Tibial artery (tissue), 4 donors: ENCODE results near the gene MOXD1.

ENCODE experiments used
- DNase-seq, 2 donors: peaks; one replicate each; pipeline ENCODE4 v3.0.0-alpha.2; 2019
- H3K27ac ChIP-seq, 2 donors: fragments of 200-600 bp; sonication (generic) in 1 of 2; 1 replicate in 1 of 2; 2 replicates in 1 of 2; pipeline ENCODE4 v1.5.1; 2018 to 2019; ENCODE audit warnings: mild to moderate bottlenecking in 1 of 2
- H3K27me3 ChIP-seq, 2 donors: fragments of 200-600 bp; sonication (generic) in 1 of 2; one replicate each; pipeline versions ENCODE4 v1.5.1 to v1.6.0; 2016 to 2019
- H3K36me3 ChIP-seq, 3 donors: fragments of 200-600 bp; sonication (generic) in 2 of 3; one replicate each; pipeline ENCODE4 v1.5.1; 2016 to 2019; ENCODE audit warnings: mild to moderate bottlenecking in 2 of 3
- H3K4me1 ChIP-seq, 4 donors: fragments of 200-600 bp; sonication (generic) in 2 of 4; 1 replicate in 3 of 4; 2 replicates in 1 of 4; pipeline ENCODE4 v1.5.1; 2016 to 2019
- H3K4me3 ChIP-seq, 2 donors: fragments of 200-600 bp; sonication (generic) in 1 of 2; 1 replicate in 1 of 2; 2 replicates in 1 of 2; pipeline ENCODE4 v1.5.1; 2018 to 2019; ENCODE audit warnings: mild to moderate bottlenecking in 2 of 2
- H3K9me3 ChIP-seq, 3 donors: fragments of 200-600 bp; sonication (generic) in 1 of 3; one replicate each; pipeline ENCODE4 v1.5.1; 2016 to 2019
- CTCF ChIP-seq, 2 experiments: fragments of 200-600 bp in 1 of 2; fragments of 450-650 bp in 1 of 2; IDR thresholded peaks; one replicate each; pipeline ENCODE4 v1.5.1; 2017 to 2019; ENCODE audit warnings: antibody characterized with exemption in 2 of 2, mild to moderate bottlenecking in 1 of 2, moderate library complexity in 1 of 2
- intact Hi-C: fragments of 100-400 bp; cut with DNase I; formaldehyde crosslinking; loops from one replicate; pipeline ENCODE4 v1.15.0; 2023; ENCODE audit warnings: low total_unique reads

The MOXD1 gene

GRCh38 chr6:132400883-132401617, at the start of gene MOXD1:
Gene MOXD1, minus strand, starts transcription at chr6:132401475. Its CDS starts 49 bp downstream, at chr6:132401426.
- Histone ChIP-seq H3K36me3 (no peaks in the 10 kb centered on the region), H3K9me3 (no peaks in the 10 kb centered on the region), H3K27me3 (peaks cover 0 to 20% of the 10 kb centered on the region in 2 donors), H3K4me3 (peak within 1 kb of the TSS; percentile 51 to 61), H3K4me1 (peaks cover 0 to 23% (median 11%) of the 10 kb centered on the region in 4 donors), H3K27ac (no peak within 1 kb of the TSS)
- DNase-seq, result no peak
- intact Hi-C loops, result no loop called here
- TF ChIP-seq CTCF (IDR thresholded peaks at IDR 0.05), result no peak

- Histone ChIP-seq H3K36me3 (peaks cover 7 to 19% (median 14%) of the 10 kb centered on the region in 3 donors), H3K4me1 (no peaks in the 10 kb centered on the region), H3K27me3 (no peaks in the 10 kb centered on the region), H3K9me3 (peaks cover 0 to 13% (median 5%) of the 10 kb centered on the region in 3 donors), H3K4me3 (no peak overlapping the region), H3K27ac (no peak overlapping the region)
- TF ChIP-seq CTCF (IDR thresholded peaks at IDR 0.05), result no peak
- no peak for DNase-seq
- intact Hi-C loops, result no loop called here
Observed at GRCh38 chr6:132446855-132447241, 45.6 kb upstream of the MOXD1 start.

- TF ChIP-seq CTCF (IDR thresholded peaks at IDR 0.05), result no peak
- intact Hi-C loops, result no loop called here
- no peaks in the 10 kb centered on the region for H3K4me1 ChIP-seq
- H3K27ac ChIP-seq, result no peak overlapping the region
- no peaks in the 10 kb centered on the region for H3K27me3 ChIP-seq
- H3K4me3 ChIP-seq, result no peak overlapping the region
- peaks cover 0 to 17% (median 5%) of the 10 kb centered on the region in 3 donors for H3K9me3 ChIP-seq
- no peak for DNase-seq
- H3K36me3 ChIP-seq, result peaks cover 3 to 19% (median 10%) of the 10 kb centered on the region in 3 donors
Observed at GRCh38 chr6:132446141-132446854, 45.0 kb upstream of the MOXD1 start.

- DNase-seq, result no peak
- Histone ChIP-seq H3K27ac (no peak overlapping the region), H3K4me1 (no peaks in the 10 kb centered on the region), H3K27me3 (no peaks in the 10 kb centered on the region), H3K4me3 (no peak overlapping the region), H3K36me3 (peaks cover 3 to 19% (median 5%) of the 10 kb centered on the region in 3 donors), H3K9me3 (peaks cover 0 to 17% (median 5%) of the 10 kb centered on the region in 3 donors)
- no peak for TF ChIP-seq CTCF (IDR thresholded peaks at IDR 0.05)
- intact Hi-C loops, result no loop called here
Observed at GRCh38 chr6:132445201-132445951, 44.1 kb upstream of the MOXD1 start.

GRCh38 chr6:132443206-132443605, 41.9 kb upstream of the MOXD1 start:
- no peak for DNase-seq
- intact Hi-C loops, result no loop called here
- Histone ChIP-seq H3K27me3 (no peaks in the 10 kb centered on the region), H3K4me3 (no peak overlapping the region), H3K4me1 (no peaks in the 10 kb centered on the region), H3K27ac (no peak overlapping the region), H3K9me3 (peaks cover 0 to 17% (median 5%) of the 10 kb centered on the region in 3 donors), H3K36me3 (peaks cover 0 to 7% (median 0%) of the 10 kb centered on the region in 3 donors)
- no peak for TF ChIP-seq CTCF (IDR thresholded peaks at IDR 0.05)
